Esophagus (tissue), 2 donors: Measurements from ENCODE around the gene GABBR2. TPM values are rescaled to one million over a fixed set of nuclear protein-coding genes. Genes with fewer than 3 reads are reported as not detected.

Experiments
- H3K27ac ChIP-seq, 2 donors: one replicate each; pipeline ENCODE4 v1.5.1; 2013; ENCODE audit warnings: low read depth in 2 of 2, mild to moderate bottlenecking in 2 of 2, inconsistent platforms in 1 of 2, low read length in 1 of 2, moderate library complexity in 1 of 2
- H3K27me3 ChIP-seq, 2 donors: one replicate each; pipeline ENCODE4 v1.6.1; 2013; ENCODE audit warnings: low read length in 2 of 2, control low read depth in 1 of 2, mild to moderate bottlenecking in 1 of 2; ENCODE audit not compliant: insufficient read depth in 2 of 2, control insufficient read depth in 1 of 2
- H3K36me3 ChIP-seq, 2 donors: one replicate each; pipeline ENCODE4 v1.6.1; 2013; ENCODE audit warnings: low read length in 1 of 2; ENCODE audit not compliant: control insufficient read depth in 2 of 2, insufficient read depth in 2 of 2
- H3K4me1 ChIP-seq, 2 donors: one replicate each; pipeline ENCODE4 v1.6.1; 2013; ENCODE audit warnings: low read length in 1 of 2; ENCODE audit not compliant: control insufficient read depth in 2 of 2, insufficient read depth in 2 of 2
- H3K4me3 ChIP-seq, 2 donors: one replicate each; pipeline ENCODE4 v1.5.1; 2013; ENCODE audit warnings: low read length in 2 of 2, mild to moderate bottlenecking in 2 of 2, low read depth in 1 of 2, moderate library complexity in 1 of 2
- H3K9me3 ChIP-seq, 2 donors: one replicate each; pipeline ENCODE4 v1.6.1; 2013; ENCODE audit warnings: mild to moderate bottlenecking in 2 of 2, low read depth in 1 of 2, low read length in 1 of 2, moderate library complexity in 1 of 2; ENCODE audit not compliant: control insufficient read depth in 2 of 2, insufficient read depth in 1 of 2
- WGBS, 2 donors: extraction: QIAGEN DNeasy Blood & Tissue Kit; methylation state at CpG; one replicate each; pipeline ENCODE4 v1.1.7; 2013; 5-methylcytosine and 5-hydroxymethylcytosine counted together
- polyA plus RNA-seq, 2 donors: library from polyadenylated mRNA; stranded (reverse); fragments of 200-250 nt; gene quantifications; one replicate each; pipeline ENCODE4 v1.2.3, GENCODE V29; 2013
- donor health status: healthy with polysubstance abuse.
- donor health status: Bipolar disorder and iron deficiency.

GABBR2 gene
- polyA plus RNA-seq, 2 donors: under 0.01 TPM; not detected in 1

GRCh38 chr9:98707166-98708102 lies 1.3 kb downstream of the GABBR2 start:
- Histone ChIP-seq H3K27me3 (peaks cover 13 to 16% of the 10 kb centered on the region in 2 donors), H3K27ac (no peak overlapping the region), H3K9me3 (no peaks in the 10 kb centered on the region), H3K4me1 (peaks cover 5 to 6% of the 10 kb centered on the region in 2 donors), H3K36me3 (no peaks in the 10 kb centered on the region), H3K4me3 (no peak overlapping the region)
- 3% methylated on average over 72 to 79 of the region's 79 CpGs for WGBS, 2 donors

- Histone ChIP-seq H3K27me3 (peaks cover 13 to 16% of the 10 kb centered on the region in 2 donors), H3K27ac (no peak overlapping the region), H3K4me1 (peaks cover 5 to 6% of the 10 kb centered on the region in 2 donors), H3K36me3 (no peaks in the 10 kb centered on the region), H3K9me3 (no peaks in the 10 kb centered on the region), H3K4me3 (no peak overlapping the region)
- WGBS, 2 donors: 8 to 10% methylated on average over 15 of the region's 15 CpGs
These were observed 2.0 kb downstream of the GABBR2 start for GRCh38 chr9:98706651-98707165.

GRCh38 chr9:98702835-98703380 lies 5.8 kb downstream of the GABBR2 start:
- H3K4me3 ChIP-seq: no peak overlapping the region
- H3K27ac ChIP-seq: no peak overlapping the region
- peaks cover 0 to 9% of the 10 kb centered on the region in 2 donors for H3K27me3 ChIP-seq
- no peaks in the 10 kb centered on the region for H3K36me3 ChIP-seq
- 68 to 73% methylated on average over 2 of the region's 2 CpGs for WGBS, 2 donors
- no peaks in the 10 kb centered on the region for H3K9me3 ChIP-seq
- peaks cover 0 to 5% of the 10 kb centered on the region in 2 donors for H3K4me1 ChIP-seq

GRCh38 chr9:98702340-98702739 lies 6.4 kb downstream of the GABBR2 start:
- H3K36me3 ChIP-seq: no peaks in the 10 kb centered on the region
- H3K4me3 ChIP-seq: no peak overlapping the region
- H3K9me3 ChIP-seq: no peaks in the 10 kb centered on the region
- peaks cover 0 to 3% of the 10 kb centered on the region in 2 donors for H3K4me1 ChIP-seq
- H3K27ac ChIP-seq: no peak overlapping the region
- WGBS, 2 donors: 66 to 89% methylated on average over 8 of the region's 8 CpGs
- H3K27me3 ChIP-seq: peaks cover 0 to 7% of the 10 kb centered on the region in 2 donors

- Histone ChIP-seq H3K36me3 (no peaks in the 10 kb centered on the region), H3K9me3 (no peaks in the 10 kb centered on the region), H3K4me3 (no peak overlapping the region), H3K4me1 (no peaks in the 10 kb centered on the region), H3K27ac (no peak overlapping the region), H3K27me3 (peaks cover 0 to under 1% of the 10 kb centered on the region in 2 donors)
- 61 to 68% methylated on average over 7 of the region's 7 CpGs for WGBS, 2 donors
These were observed 7.2 kb downstream of the GABBR2 start for GRCh38 chr9:98701576-98701975.

GRCh38 chr9:98700801-98701200 lies 7.9 kb downstream of the GABBR2 start:
- Histone ChIP-seq H3K4me1 (no peaks in the 10 kb centered on the region), H3K36me3 (no peaks in the 10 kb centered on the region), H3K9me3 (no peaks in the 10 kb centered on the region), H3K27ac (no peak overlapping the region), H3K27me3 (no peaks in the 10 kb centered on the region), H3K4me3 (no peak overlapping the region)
- WGBS, 2 donors: 50 to 52% methylated on average over 4 of the region's 4 CpGs

GRCh38 chr9:98698856-98699255 lies 9.9 kb downstream of the GABBR2 start:
- H3K27me3 ChIP-seq: no peaks in the 10 kb centered on the region
- H3K4me1 ChIP-seq: no peaks in the 10 kb centered on the region
- H3K9me3 ChIP-seq: no peaks in the 10 kb centered on the region
- H3K4me3 ChIP-seq: no peak overlapping the region
- 66 to 80% methylated on average over 6 of the region's 6 CpGs for WGBS, 2 donors
- H3K27ac ChIP-seq: no peak overlapping the region
- no peaks in the 10 kb centered on the region for H3K36me3 ChIP-seq

GRCh38 chr9:98694943-98695342 lies 13.8 kb downstream of the GABBR2 start:
- no peaks in the 10 kb centered on the region for H3K36me3 ChIP-seq
- H3K27me3 ChIP-seq: no peaks in the 10 kb centered on the region
- no peaks in the 10 kb centered on the region for H3K9me3 ChIP-seq
- no peak overlapping the region for H3K27ac ChIP-seq
- H3K4me3 ChIP-seq: no peak overlapping the region
- H3K4me1 ChIP-seq: no peaks in the 10 kb centered on the region
- WGBS, 2 donors: 84 to 90% methylated on average over 2 of the region's 2 CpGs

- Histone ChIP-seq H3K27me3 (no peaks in the 10 kb centered on the region), H3K4me3 (no peak overlapping the region), H3K9me3 (no peaks in the 10 kb centered on the region), H3K4me1 (no peaks in the 10 kb centered on the region), H3K36me3 (no peaks in the 10 kb centered on the region), H3K27ac (no peak overlapping the region)
- 85 to 90% methylated on average over 7 of the region's 7 CpGs for WGBS, 2 donors
These were observed 16.3 kb downstream of the GABBR2 start for GRCh38 chr9:98692392-98692791.
